Activated naive CD4-positive, alpha-beta T cell treated with anti-CD3 and anti-CD28 coated beads, Interleukin-2, amount 10 ng/mL, durations not matched to agents 7 days and 5 days (primary cell): ENCODE measurements around the gene MTCL1.

Experiments used
- CTCF ChIA-PET: fragments of 350-600 bp; sonication (Branson Sonifier 250); formaldehyde crosslinking; loops from one replicate; lab custom pipeline; 2021; ENCODE audit warnings: antibody characterized with exemption; lab: Charles Lee
- DNase-seq: peaks from one replicate; pipeline ENCODE4 v3.0.0-alpha.2; 2020
- H3K27ac Mint-ChIP-seq: one replicate; pipeline ENCODE4 v1.8.0; 2021; ENCODE audit warnings: mild to moderate bottlenecking, moderate library complexity, mixed read lengths
- H3K27me3 Mint-ChIP-seq: one replicate; pipeline ENCODE4 v1.8.0; 2021; ENCODE audit warnings: mild to moderate bottlenecking, mixed read lengths
- H3K36me3 Mint-ChIP-seq: one replicate; pipeline ENCODE4 v1.8.0; 2021; ENCODE audit warnings: mixed read lengths
- H3K4me1 Mint-ChIP-seq: one replicate; pipeline ENCODE4 v1.8.0; 2021; ENCODE audit warnings: mixed read lengths
- H3K4me3 Mint-ChIP-seq: one replicate; pipeline ENCODE4 v1.8.0; 2021; ENCODE audit warnings: mild to moderate bottlenecking, moderate library complexity, mixed read lengths
- H3K9me3 Mint-ChIP-seq: one replicate; pipeline ENCODE4 v1.8.0; 2021; ENCODE audit warnings: mixed read lengths

MTCL1 gene

GRCh38 chr18:8825729-8826375 lies 120.5 kb downstream of the MTCL1 start:
- CTCF ChIA-PET = no interaction called here
- Mint-ChIP-seq H3K36me3 (no peaks in the 10 kb centered on the region), H3K4me1 (no peaks in the 10 kb centered on the region)

GRCh38 chr18:8826514-8826913 lies 121.2 kb downstream of the MTCL1 start:
- no peak for DNase-seq
- peaks cover 17% of the 10 kb centered on the region for H3K27me3 Mint-ChIP-seq
- CTCF ChIA-PET = no interaction called here
- H3K9me3 Mint-ChIP-seq = no peaks in the 10 kb centered on the region
- no peak overlapping the region for H3K4me3 Mint-ChIP-seq
- H3K4me1 Mint-ChIP-seq = no peaks in the 10 kb centered on the region
- no peak overlapping the region for H3K27ac Mint-ChIP-seq
- no peaks in the 10 kb centered on the region for H3K36me3 Mint-ChIP-seq

More at GRCh38 chr18:8825729-8826375, 120.5 kb downstream of the MTCL1 start:
- H3K9me3 Mint-ChIP-seq = no peaks in the 10 kb centered on the region
- H3K27me3 Mint-ChIP-seq = peaks cover 15% of the 10 kb centered on the region
- H3K27ac Mint-ChIP-seq = no peak overlapping the region
- no peak for DNase-seq
- H3K4me3 Mint-ChIP-seq = no peak overlapping the region

DNA sequence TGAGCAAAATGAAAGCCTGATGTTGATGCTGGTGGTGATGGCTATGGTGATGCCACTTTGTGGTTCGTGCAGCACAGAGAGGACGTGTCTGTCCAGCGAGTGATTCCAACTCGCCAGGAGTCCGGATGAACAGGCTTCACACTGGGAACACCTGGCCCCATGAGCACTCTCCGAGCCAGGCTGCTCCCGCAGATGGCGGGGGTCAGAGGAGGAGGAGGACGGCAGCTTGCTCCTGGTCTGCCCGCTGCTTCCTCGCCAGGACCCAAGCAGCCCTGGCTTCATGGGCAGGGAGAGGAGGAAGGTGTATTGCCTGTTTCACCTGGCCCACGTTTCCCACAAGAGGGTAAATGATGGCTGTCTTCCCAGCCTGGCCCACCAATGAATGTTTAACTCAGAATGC lies 121.6 kb downstream of the MTCL1 start:
- Mint-ChIP-seq H3K9me3 (no peaks in the 10 kb centered on the region), H3K36me3 (no peaks in the 10 kb centered on the region), H3K4me3 (no peak overlapping the region), H3K27me3 (peaks cover 18% of the 10 kb centered on the region), H3K4me1 (no peaks in the 10 kb centered on the region), H3K27ac (no peak overlapping the region)
- DNase-seq = no peak
- CTCF ChIA-PET = no interaction called here

DNA sequence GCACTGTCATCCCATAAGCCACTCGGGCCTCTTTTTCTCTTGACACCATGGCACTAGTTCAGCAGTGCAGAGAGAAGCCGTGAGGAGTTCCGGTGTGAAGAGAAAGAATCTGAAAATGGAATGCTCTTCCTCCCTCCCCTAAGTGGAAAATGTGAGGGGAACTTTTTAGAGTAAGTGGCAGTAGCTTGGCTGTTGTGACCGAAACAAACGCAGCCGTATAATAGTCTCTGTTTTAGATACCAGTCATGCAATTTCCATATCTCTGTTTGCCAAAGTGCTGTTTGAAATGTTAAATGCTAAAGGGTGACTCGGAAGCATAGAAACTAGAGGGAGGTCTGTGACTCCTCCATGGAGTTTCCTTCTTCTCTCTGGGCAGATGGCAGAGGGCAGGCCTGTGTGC lies 122.9 kb downstream of the MTCL1 start:
- peaks cover 18% of the 10 kb centered on the region for H3K27me3 Mint-ChIP-seq
- H3K27ac Mint-ChIP-seq = no peak overlapping the region
- no peaks in the 10 kb centered on the region for H3K9me3 Mint-ChIP-seq
- CTCF ChIA-PET = no interaction called here
- H3K4me1 Mint-ChIP-seq = no peaks in the 10 kb centered on the region
- DNase-seq = no peak
- H3K36me3 Mint-ChIP-seq = no peaks in the 10 kb centered on the region
- no peak overlapping the region for H3K4me3 Mint-ChIP-seq

GRCh38 chr18:8828798-8829197 lies 123.4 kb downstream of the MTCL1 start:
- DNase-seq = no peak
- H3K36me3 Mint-ChIP-seq = no peaks in the 10 kb centered on the region
- CTCF ChIA-PET = no interaction called here
- H3K4me3 Mint-ChIP-seq = no peak overlapping the region
- H3K4me1 Mint-ChIP-seq = no peaks in the 10 kb centered on the region
- H3K27ac Mint-ChIP-seq = no peak overlapping the region
- peaks cover 18% of the 10 kb centered on the region for H3K27me3 Mint-ChIP-seq
- peaks cover 2% of the 10 kb centered on the region for H3K9me3 Mint-ChIP-seq

DNA sequence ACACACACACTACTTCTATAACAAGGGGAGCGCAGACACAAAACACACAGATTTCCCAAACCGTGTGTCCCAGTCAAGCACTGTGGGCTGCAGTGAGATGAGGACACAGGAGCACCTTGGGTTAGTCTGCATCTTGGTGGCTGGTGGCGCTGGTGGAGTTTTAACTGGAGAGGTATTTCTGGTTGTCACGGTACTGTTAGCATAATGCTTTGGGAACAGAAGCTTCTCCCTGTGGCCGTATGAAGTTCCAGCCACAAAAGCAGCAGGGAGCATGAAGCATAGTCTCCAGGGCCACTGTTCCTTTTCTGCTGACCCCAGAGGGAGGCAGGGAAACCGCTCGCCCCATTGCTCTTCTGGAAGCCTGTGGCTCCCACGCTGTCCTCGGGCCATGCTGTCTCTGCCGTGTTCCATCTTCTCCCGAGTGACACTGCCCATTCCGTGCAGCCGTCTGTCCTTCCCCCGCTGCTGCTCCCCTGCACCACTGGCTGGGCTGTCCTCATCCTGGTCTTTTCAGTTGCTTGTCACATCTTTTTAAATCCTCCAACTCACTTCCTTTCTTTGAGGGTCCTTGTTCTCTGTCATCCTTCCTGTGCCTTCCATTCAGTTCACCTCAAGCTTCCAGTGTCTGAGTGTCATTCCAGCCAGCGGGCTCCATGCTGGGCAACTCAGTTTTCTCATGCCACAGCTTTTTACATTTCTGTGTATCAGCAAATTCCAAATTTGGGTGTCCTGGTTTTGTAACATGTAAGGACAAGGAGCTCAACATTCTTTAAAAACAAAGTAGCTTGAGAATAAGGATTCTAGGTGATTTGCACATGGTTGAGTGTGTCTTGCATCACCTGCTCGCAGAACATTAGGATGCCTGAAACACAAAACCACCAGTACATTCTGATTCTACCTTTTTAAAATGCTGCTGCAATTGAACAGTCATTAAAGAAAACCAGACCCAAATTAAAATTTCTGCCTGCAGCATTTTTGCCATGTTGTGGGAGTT lies 125.0 kb downstream of the MTCL1 start:
- H3K4me3 Mint-ChIP-seq = no peak overlapping the region
- no peak for DNase-seq
- no peak overlapping the region for H3K27ac Mint-ChIP-seq
- H3K9me3 Mint-ChIP-seq = peaks cover 2% of the 10 kb centered on the region
- CTCF ChIA-PET = no interaction called here
- H3K4me1 Mint-ChIP-seq = no peaks in the 10 kb centered on the region
- no peaks in the 10 kb centered on the region for H3K36me3 Mint-ChIP-seq
- peaks cover 22% of the 10 kb centered on the region for H3K27me3 Mint-ChIP-seq

- H3K4me1 Mint-ChIP-seq = no peaks in the 10 kb centered on the region
- H3K27ac Mint-ChIP-seq = no peak overlapping the region
- H3K27me3 Mint-ChIP-seq = peaks cover 22% of the 10 kb centered on the region
- no peaks in the 10 kb centered on the region for H3K36me3 Mint-ChIP-seq
- H3K9me3 Mint-ChIP-seq = peaks cover 2% of the 10 kb centered on the region
- CTCF ChIA-PET = no interaction called here
- no peak for DNase-seq
- H3K4me3 Mint-ChIP-seq = no peak overlapping the region
Measured at GRCh38 chr18:8831112-8831511, 125.8 kb downstream of the MTCL1 start.

- CTCF ChIA-PET = no interaction called here
- Mint-ChIP-seq H3K9me3 (peaks cover 2% of the 10 kb centered on the region), H3K4me1 (no peaks in the 10 kb centered on the region), H3K36me3 (no peaks in the 10 kb centered on the region), H3K4me3 (no peak overlapping the region), H3K27me3 (peaks cover 22% of the 10 kb centered on the region), H3K27ac (no peak overlapping the region)
- DNase-seq = no peak
Measured at GRCh38 chr18:8831531-8831930, 126.2 kb downstream of the MTCL1 start.

DNA sequence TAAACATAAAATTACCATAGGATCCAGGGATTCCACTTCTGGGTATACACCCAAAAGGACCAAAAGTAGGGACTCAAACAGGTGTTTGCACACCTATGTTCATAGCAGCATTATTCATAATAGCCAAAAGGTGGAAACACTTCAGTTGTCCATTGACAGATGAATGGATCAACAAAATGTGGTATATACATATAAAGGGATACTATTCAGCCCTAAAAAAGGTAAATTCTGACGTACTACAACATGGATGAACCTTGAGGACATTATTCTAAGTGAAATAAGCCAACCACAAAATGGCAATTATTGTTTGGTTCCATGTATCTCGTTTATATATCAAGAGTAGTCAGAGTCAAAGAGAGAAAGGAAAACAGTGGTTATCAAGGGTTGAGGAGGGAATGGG lies 128.1 kb downstream of the MTCL1 start:
- no peaks in the 10 kb centered on the region for H3K4me1 Mint-ChIP-seq

DNA sequence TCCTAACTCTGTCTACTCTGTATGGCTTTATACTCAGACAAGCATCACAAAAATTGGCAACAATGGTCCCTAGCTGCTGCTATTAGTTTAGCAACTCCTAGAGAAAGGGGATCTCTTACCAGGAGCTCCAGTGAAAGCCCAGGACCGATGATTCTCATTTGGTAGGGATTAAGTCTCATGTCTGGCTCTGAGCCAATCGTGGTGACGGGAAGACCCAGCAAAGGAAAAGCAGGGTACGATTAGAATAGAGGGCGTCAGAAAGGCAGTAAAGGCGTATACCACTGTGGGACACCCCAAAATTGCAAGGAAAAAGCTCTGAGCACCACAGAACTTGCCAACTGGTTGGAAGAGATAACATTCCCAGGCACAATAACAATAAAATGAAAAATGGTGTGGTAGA lies 129.5 kb downstream of the MTCL1 start:
- H3K27ac Mint-ChIP-seq = no peak overlapping the region
- H3K27me3 Mint-ChIP-seq = peaks cover 23% of the 10 kb centered on the region
- no peaks in the 10 kb centered on the region for H3K36me3 Mint-ChIP-seq
- no peak overlapping the region for H3K4me3 Mint-ChIP-seq
- no peak for DNase-seq
- CTCF ChIA-PET = no interaction called here
- no peaks in the 10 kb centered on the region for H3K4me1 Mint-ChIP-seq
- H3K9me3 Mint-ChIP-seq = peaks cover 5% of the 10 kb centered on the region

More for the DNA sequence above, 128.1 kb downstream of the MTCL1 start:
- CTCF ChIA-PET = no interaction called here
- Mint-ChIP-seq H3K36me3 (no peaks in the 10 kb centered on the region), H3K27me3 (peaks cover 18% of the 10 kb centered on the region), H3K27ac (no peak overlapping the region), H3K4me3 (no peak overlapping the region), H3K9me3 (peaks cover 5% of the 10 kb centered on the region)
- no peak for DNase-seq

DNA sequence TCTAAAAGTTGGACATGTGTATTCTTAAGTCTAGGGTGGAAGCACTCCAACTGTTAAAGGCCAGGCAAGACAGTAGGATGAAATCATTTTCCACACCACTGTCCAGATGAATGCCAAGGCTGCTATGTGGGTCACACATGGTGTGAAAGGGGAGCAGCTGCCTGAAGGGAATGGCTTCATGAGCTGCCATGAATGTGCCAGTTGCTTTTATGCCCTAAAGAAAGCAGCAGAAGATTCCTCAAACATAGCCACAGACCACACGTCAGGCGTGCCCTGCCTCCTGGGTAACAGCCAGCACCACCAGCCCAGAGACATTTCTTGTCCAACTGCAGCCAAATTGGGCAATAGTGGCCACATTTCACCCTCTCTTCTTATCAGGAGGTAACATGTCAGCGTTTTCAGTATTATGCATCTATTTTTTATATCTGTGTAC lies 130.2 kb downstream of the MTCL1 start:
- no peak overlapping the region for H3K27ac Mint-ChIP-seq
- H3K9me3 Mint-ChIP-seq = peaks cover 5% of the 10 kb centered on the region
- no peak for DNase-seq

DNA sequence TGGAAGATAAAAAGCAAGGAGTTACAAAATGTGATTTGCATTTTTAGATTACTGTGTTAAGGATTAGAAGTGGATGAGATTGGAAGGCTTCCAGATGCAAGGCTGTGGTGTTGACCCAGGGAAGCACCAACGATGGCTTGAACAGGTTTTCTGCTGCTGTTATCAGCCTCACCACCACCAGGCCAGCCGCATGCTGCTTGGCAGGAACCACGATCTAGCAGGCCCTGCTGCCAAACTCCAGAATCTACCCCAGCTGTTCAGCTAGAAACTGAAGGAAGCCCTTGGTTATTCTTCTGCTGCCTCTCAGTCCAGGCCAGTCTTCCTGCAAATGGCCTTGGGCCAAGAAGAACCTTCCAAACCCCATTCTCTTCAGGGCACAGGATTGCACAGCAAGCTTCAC lies 133.9 kb downstream of the MTCL1 start:
- no peak for DNase-seq
- Mint-ChIP-seq H3K9me3 (peaks cover 4% of the 10 kb centered on the region), H3K36me3 (no peaks in the 10 kb centered on the region), H3K4me3 (no peak overlapping the region), H3K27me3 (peaks cover 19% of the 10 kb centered on the region), H3K27ac (no peak overlapping the region), H3K4me1 (no peaks in the 10 kb centered on the region)
- CTCF ChIA-PET = no interaction called here

More for the DNA sequence above, 130.2 kb downstream of the MTCL1 start:
- peaks cover 17% of the 10 kb centered on the region for H3K27me3 Mint-ChIP-seq
- H3K4me1 Mint-ChIP-seq = no peaks in the 10 kb centered on the region
- H3K36me3 Mint-ChIP-seq = no peaks in the 10 kb centered on the region
- H3K4me3 Mint-ChIP-seq = no peak overlapping the region
- CTCF ChIA-PET = no interaction called here

GRCh38 chr18:8841781-8842485 lies 136.6 kb downstream of the MTCL1 start:
- peaks cover 4% of the 10 kb centered on the region for H3K9me3 Mint-ChIP-seq
- no peak overlapping the region for H3K27ac Mint-ChIP-seq
- no peak overlapping the region for H3K4me3 Mint-ChIP-seq
- no peaks in the 10 kb centered on the region for H3K4me1 Mint-ChIP-seq
- H3K27me3 Mint-ChIP-seq = peaks cover 15% of the 10 kb centered on the region
- no peaks in the 10 kb centered on the region for H3K36me3 Mint-ChIP-seq
- CTCF ChIA-PET = no interaction called here
- DNase-seq = no peak

GRCh38 chr18:8842506-8842905 lies 137.2 kb downstream of the MTCL1 start:
- Mint-ChIP-seq H3K36me3 (no peaks in the 10 kb centered on the region), H3K4me3 (no peak overlapping the region), H3K9me3 (no peaks in the 10 kb centered on the region), H3K27ac (no peak overlapping the region), H3K4me1 (no peaks in the 10 kb centered on the region), H3K27me3 (peaks cover 15% of the 10 kb centered on the region)
- no peak for DNase-seq
- CTCF ChIA-PET = no interaction called here
